HUES48 (cell line): ENCODE measurements around the gene SMIM8.
A peak's percentile ranks its signal among the peaks of the same experiment; 100 is the strongest.

ENCODE experiments used
- H3K27ac ChIP-seq: one replicate; pipeline ENCODE4 v1.7.0; 2013; ENCODE audit warnings: low read depth, low read length, inconsistent platforms
- H3K27me3 ChIP-seq: 2 replicates; pipeline ENCODE4 v1.6.1; 2013; ENCODE audit warnings: mild to moderate bottlenecking, low read length; ENCODE audit not compliant: control insufficient read depth, insufficient read depth
- H3K36me3 ChIP-seq: 2 replicates; pipeline ENCODE4 v1.6.1; 2013; ENCODE audit warnings: low read length; ENCODE audit not compliant: control insufficient read depth, insufficient read depth
- H3K4me1 ChIP-seq: 2 replicates; pipeline ENCODE4 v1.6.1; 2013; ENCODE audit warnings: mild to moderate bottlenecking, low read length; ENCODE audit not compliant: control insufficient read depth, insufficient read depth
- H3K4me3 ChIP-seq: 2 replicates; pipeline ENCODE4 v1.5.1; 2013; ENCODE audit warnings: mild to moderate bottlenecking, low read depth, low read length
- H3K9ac ChIP-seq: 2 replicates; pipeline ENCODE4 v1.6.1; 2013; ENCODE audit warnings: mild to moderate bottlenecking, low read depth, low read length, moderate library complexity
- H3K9me3 ChIP-seq: 2 replicates; pipeline ENCODE4 v1.6.1; 2013; ENCODE audit warnings: low read length; ENCODE audit not compliant: control insufficient read depth, insufficient read depth

The SMIM8 gene

GRCh38 chr6:87334683-87335082 is 12.3 kb downstream of the SMIM8 start:
- Histone ChIP-seq H3K27ac (no peak overlapping the region), H3K9ac (no peak overlapping the region), H3K36me3 (no peaks in the 10 kb centered on the region), H3K9me3 (no peaks in the 10 kb centered on the region), H3K4me3 (no peak overlapping the region), H3K27me3 (no peaks in the 10 kb centered on the region), H3K4me1 (peaks cover 18% of the 10 kb centered on the region)

GRCh38 chr6:87336367-87336766 is 14.0 kb downstream of the SMIM8 start:
- H3K4me1 ChIP-seq: peaks cover 25% of the 10 kb centered on the region
- no peaks in the 10 kb centered on the region for H3K27me3 ChIP-seq
- H3K9me3 ChIP-seq: no peaks in the 10 kb centered on the region
- H3K9ac ChIP-seq: no peak overlapping the region
- no peak overlapping the region for H3K4me3 ChIP-seq
- H3K27ac ChIP-seq: peak overlapping the region; percentile 6
- H3K36me3 ChIP-seq: no peaks in the 10 kb centered on the region

GRCh38 chr6:87340230-87340629 is 17.8 kb downstream of the SMIM8 start:
- no peak overlapping the region for H3K4me3 ChIP-seq
- H3K27ac ChIP-seq: no peak overlapping the region
- no peaks in the 10 kb centered on the region for H3K36me3 ChIP-seq
- H3K4me1 ChIP-seq: peaks cover 16% of the 10 kb centered on the region
- no peaks in the 10 kb centered on the region for H3K9me3 ChIP-seq
- H3K27me3 ChIP-seq: no peaks in the 10 kb centered on the region
- no peak overlapping the region for H3K9ac ChIP-seq

GRCh38 chr6:87341158-87341557 is 18.8 kb downstream of the SMIM8 start:
- H3K4me3 ChIP-seq: no peak overlapping the region
- no peaks in the 10 kb centered on the region for H3K9me3 ChIP-seq
- no peaks in the 10 kb centered on the region for H3K27me3 ChIP-seq
- H3K27ac ChIP-seq: no peak overlapping the region
- no peak overlapping the region for H3K9ac ChIP-seq
- peaks cover 13% of the 10 kb centered on the region for H3K4me1 ChIP-seq
- no peaks in the 10 kb centered on the region for H3K36me3 ChIP-seq

GRCh38 chr6:87341899-87342298 is 19.5 kb downstream of the SMIM8 start:
- Histone ChIP-seq H3K27ac (no peak overlapping the region), H3K9ac (no peak overlapping the region), H3K27me3 (no peaks in the 10 kb centered on the region), H3K9me3 (no peaks in the 10 kb centered on the region), H3K4me3 (no peak overlapping the region), H3K36me3 (no peaks in the 10 kb centered on the region), H3K4me1 (peaks cover 7% of the 10 kb centered on the region; the same call in 1 of the 2 replicates)

- Histone ChIP-seq H3K9me3 (no peaks in the 10 kb centered on the region), H3K27me3 (no peaks in the 10 kb centered on the region), H3K27ac (no peak overlapping the region), H3K9ac (no peak overlapping the region), H3K36me3 (no peaks in the 10 kb centered on the region), H3K4me1 (peaks cover 7% of the 10 kb centered on the region; the same call in 1 of the 2 replicates), H3K4me3 (no peak overlapping the region)
Observed at GRCh38 chr6:87342829-87343228, 20.4 kb downstream of the SMIM8 start.

GRCh38 chr6:87344731-87345130 is 22.3 kb downstream of the SMIM8 start, which contains the start of gene C6orf163:
C6orf163 (plus strand) TSS chr6:87344813; CDS start chr6:87345100, 287 bp downstream.
- Histone ChIP-seq H3K4me1 (peaks cover 7% of the 10 kb centered on the region; the same call in 1 of the 2 replicates), H3K36me3 (no peaks in the 10 kb centered on the region), H3K27ac (no peak within 1 kb of the TSS), H3K27me3 (no peaks in the 10 kb centered on the region), H3K9ac (no peak within 1 kb of the TSS), H3K9me3 (no peaks in the 10 kb centered on the region), H3K4me3 (no peak within 1 kb of the TSS)

GRCh38 chr6:87346700-87347099 is 24.3 kb downstream of the SMIM8 start:
- Histone ChIP-seq H3K27me3 (no peaks in the 10 kb centered on the region), H3K9ac (no peak overlapping the region), H3K4me3 (no peak overlapping the region), H3K9me3 (no peaks in the 10 kb centered on the region), H3K27ac (no peak overlapping the region), H3K36me3 (no peaks in the 10 kb centered on the region), H3K4me1 (no peaks in the 10 kb centered on the region)

- H3K36me3 ChIP-seq: no peaks in the 10 kb centered on the region
- no peaks in the 10 kb centered on the region for H3K4me1 ChIP-seq
- no peak overlapping the region for H3K9ac ChIP-seq
- H3K27me3 ChIP-seq: no peaks in the 10 kb centered on the region
- H3K9me3 ChIP-seq: no peaks in the 10 kb centered on the region
- no peak overlapping the region for H3K27ac ChIP-seq
- H3K4me3 ChIP-seq: no peak overlapping the region
Observed at GRCh38 chr6:87349896-87350295, 27.5 kb downstream of the SMIM8 start.

- H3K27me3 ChIP-seq: no peaks in the 10 kb centered on the region
- no peak overlapping the region for H3K4me3 ChIP-seq
- no peak overlapping the region for H3K9ac ChIP-seq
- no peaks in the 10 kb centered on the region for H3K36me3 ChIP-seq
- no peaks in the 10 kb centered on the region for H3K4me1 ChIP-seq
- H3K9me3 ChIP-seq: no peaks in the 10 kb centered on the region
- H3K27ac ChIP-seq: no peak overlapping the region
Observed at GRCh38 chr6:87350516-87350915, 28.1 kb downstream of the SMIM8 start.

- Histone ChIP-seq H3K9ac (no peak overlapping the region), H3K27me3 (no peaks in the 10 kb centered on the region), H3K27ac (no peak overlapping the region), H3K4me3 (no peak overlapping the region), H3K36me3 (no peaks in the 10 kb centered on the region), H3K4me1 (no peaks in the 10 kb centered on the region), H3K9me3 (no peaks in the 10 kb centered on the region)
Observed at GRCh38 chr6:87351583-87351982, 29.2 kb downstream of the SMIM8 start.

- no peaks in the 10 kb centered on the region for H3K36me3 ChIP-seq
- H3K9ac ChIP-seq: no peak overlapping the region
- H3K4me1 ChIP-seq: no peaks in the 10 kb centered on the region
- H3K27ac ChIP-seq: no peak overlapping the region
- no peak overlapping the region for H3K4me3 ChIP-seq
- H3K27me3 ChIP-seq: no peaks in the 10 kb centered on the region
- no peaks in the 10 kb centered on the region for H3K9me3 ChIP-seq
Observed at GRCh38 chr6:87356181-87356580, 33.8 kb downstream of the SMIM8 start.
